ENCODE measurements around the gene STIM1. TPM values are rescaled to one million over a fixed set of nuclear protein-coding genes. Genes with fewer than 3 reads are reported as not detected.

STIM1 gene
- total RNA-seq, 1 experiment from 2014 or later = 18.0 TPM

- no peak for TF ChIP-seq ZBTB43 (CRISPR knock-in tag; IDR thresholded peaks at IDR 0.05)
- TF ChIP-seq, protein P1, sequence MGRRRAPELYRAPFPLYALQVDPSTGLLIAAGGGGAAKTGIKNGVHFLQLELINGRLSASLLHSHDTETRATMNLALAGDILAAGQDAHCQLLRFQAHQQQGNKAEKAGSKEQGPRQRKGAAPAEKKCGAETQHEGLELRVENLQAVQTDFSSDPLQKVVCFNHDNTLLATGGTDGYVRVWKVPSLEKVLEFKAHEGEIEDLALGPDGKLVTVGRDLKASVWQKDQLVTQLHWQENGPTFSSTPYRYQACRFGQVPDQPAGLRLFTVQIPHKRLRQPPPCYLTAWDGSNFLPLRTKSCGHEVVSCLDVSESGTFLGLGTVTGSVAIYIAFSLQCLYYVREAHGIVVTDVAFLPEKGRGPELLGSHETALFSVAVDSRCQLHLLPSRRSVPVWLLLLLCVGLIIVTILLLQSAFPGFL (CRISPR knock-in tag; IDR thresholded peaks at IDR 0.05; ENCODE audit: borderline replicate concordance) = no peak
- TF ChIP-seq EMX1 (CRISPR knock-in tag; IDR thresholded peaks at IDR 0.05) = no peak
- no peak for TF ChIP-seq JAZF1 (CRISPR knock-in tag; IDR thresholded peaks at IDR 0.05)
- TF ChIP-seq, protein P2, sequence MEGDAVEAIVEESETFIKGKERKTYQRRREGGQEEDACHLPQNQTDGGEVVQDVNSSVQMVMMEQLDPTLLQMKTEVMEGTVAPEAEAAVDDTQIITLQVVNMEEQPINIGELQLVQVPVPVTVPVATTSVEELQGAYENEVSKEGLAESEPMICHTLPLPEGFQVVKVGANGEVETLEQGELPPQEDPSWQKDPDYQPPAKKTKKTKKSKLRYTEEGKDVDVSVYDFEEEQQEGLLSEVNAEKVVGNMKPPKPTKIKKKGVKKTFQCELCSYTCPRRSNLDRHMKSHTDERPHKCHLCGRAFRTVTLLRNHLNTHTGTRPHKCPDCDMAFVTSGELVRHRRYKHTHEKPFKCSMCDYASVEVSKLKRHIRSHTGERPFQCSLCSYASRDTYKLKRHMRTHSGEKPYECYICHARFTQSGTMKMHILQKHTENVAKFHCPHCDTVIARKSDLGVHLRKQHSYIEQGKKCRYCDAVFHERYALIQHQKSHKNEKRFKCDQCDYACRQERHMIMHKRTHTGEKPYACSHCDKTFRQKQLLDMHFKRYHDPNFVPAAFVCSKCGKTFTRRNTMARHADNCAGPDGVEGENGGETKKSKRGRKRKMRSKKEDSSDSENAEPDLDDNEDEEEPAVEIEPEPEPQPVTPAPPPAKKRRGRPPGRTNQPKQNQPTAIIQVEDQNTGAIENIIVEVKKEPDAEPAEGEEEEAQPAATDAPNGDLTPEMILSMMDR (IDR thresholded peaks at IDR 0.05) = no peak
- TF ChIP-seq, protein P3, sequence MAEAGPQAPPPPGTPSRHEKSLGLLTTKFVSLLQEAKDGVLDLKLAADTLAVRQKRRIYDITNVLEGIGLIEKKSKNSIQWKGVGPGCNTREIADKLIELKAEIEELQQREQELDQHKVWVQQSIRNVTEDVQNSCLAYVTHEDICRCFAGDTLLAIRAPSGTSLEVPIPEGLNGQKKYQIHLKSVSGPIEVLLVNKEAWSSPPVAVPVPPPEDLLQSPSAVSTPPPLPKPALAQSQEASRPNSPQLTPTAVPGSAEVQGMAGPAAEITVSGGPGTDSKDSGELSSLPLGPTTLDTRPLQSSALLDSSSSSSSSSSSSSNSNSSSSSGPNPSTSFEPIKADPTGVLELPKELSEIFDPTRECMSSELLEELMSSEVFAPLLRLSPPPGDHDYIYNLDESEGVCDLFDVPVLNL (CRISPR knock-in tag; IDR thresholded peaks at IDR 0.05; ENCODE audit: borderline replicate concordance, low read depth) = no peak
- TF ChIP-seq FOXK1 (CRISPR knock-in tag; IDR thresholded peaks at IDR 0.05) = no peak
- no peak for TF ChIP-seq NFYB (CRISPR knock-in tag; conservative IDR thresholded peaks at IDR 0.05; ENCODE audit: low read depth)
- TF ChIP-seq ARID4B (CRISPR knock-in tag; IDR thresholded peaks at IDR 0.05; ENCODE audit: borderline replicate concordance) = no peak
- TF ChIP-seq, protein P4, sequence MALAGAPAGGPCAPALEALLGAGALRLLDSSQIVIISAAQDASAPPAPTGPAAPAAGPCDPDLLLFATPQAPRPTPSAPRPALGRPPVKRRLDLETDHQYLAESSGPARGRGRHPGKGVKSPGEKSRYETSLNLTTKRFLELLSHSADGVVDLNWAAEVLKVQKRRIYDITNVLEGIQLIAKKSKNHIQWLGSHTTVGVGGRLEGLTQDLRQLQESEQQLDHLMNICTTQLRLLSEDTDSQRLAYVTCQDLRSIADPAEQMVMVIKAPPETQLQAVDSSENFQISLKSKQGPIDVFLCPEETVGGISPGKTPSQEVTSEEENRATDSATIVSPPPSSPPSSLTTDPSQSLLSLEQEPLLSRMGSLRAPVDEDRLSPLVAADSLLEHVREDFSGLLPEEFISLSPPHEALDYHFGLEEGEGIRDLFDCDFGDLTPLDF (CRISPR knock-in tag; IDR thresholded peaks at IDR 0.05) = no peak
- TF ChIP-seq, protein P5, sequence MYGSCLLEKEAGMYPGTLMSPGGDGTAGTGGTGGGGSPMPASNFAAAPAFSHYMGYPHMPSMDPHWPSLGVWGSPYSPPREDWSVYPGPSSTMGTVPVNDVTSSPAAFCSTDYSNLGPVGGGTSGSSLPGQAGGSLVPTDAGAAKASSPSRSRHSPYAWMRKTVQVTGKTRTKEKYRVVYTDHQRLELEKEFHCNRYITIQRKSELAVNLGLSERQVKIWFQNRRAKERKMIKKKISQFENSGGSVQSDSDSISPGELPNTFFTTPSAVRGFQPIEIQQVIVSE (CRISPR knock-in tag; IDR thresholded peaks at IDR 0.05; ENCODE audit: borderline replicate concordance) = no peak
- TF ChIP-seq GTF2I (CRISPR knock-in tag; conservative IDR thresholded peaks at IDR 0.05) = no peak
- TF ChIP-seq SMAD3 (CRISPR knock-in tag; IDR thresholded peaks at IDR 0.05; ENCODE audit: borderline replicate concordance) = no peak
Measured at GRCh38 chr11:3932698-3933097, 77.2 kb downstream of the STIM1 start (continued).

GRCh38 chr11:3933165-3933628 is 77.7 kb downstream of the STIM1 start:
- CTCF ChIA-PET = no interaction called here
- TF ChIP-seq, protein P6, sequence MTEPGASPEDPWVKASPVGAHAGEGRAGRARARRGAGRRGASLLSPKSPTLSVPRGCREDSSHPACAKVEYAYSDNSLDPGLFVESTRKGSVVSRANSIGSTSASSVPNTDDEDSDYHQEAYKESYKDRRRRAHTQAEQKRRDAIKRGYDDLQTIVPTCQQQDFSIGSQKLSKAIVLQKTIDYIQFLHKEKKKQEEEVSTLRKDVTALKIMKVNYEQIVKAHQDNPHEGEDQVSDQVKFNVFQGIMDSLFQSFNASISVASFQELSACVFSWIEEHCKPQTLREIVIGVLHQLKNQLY (CRISPR knock-in tag; IDR thresholded peaks at IDR 0.05) = no peak
- no peak for TF ChIP-seq ETV6 (CRISPR knock-in tag; IDR thresholded peaks at IDR 0.05)
- no peak for TF ChIP-seq GABPB1 (CRISPR knock-in tag; IDR thresholded peaks at IDR 0.05)
- no peak for TF ChIP-seq IRF2 (CRISPR knock-in tag; IDR thresholded peaks at IDR 0.05; ENCODE audit: borderline replicate concordance, low read depth)
- TF ChIP-seq ZSCAN18 (CRISPR knock-in tag; IDR thresholded peaks at IDR 0.05) = no peak
- no peak for TF ChIP-seq MAX (CRISPR knock-in tag; IDR thresholded peaks at IDR 0.05)
- no peak for TF ChIP-seq ERG (CRISPR knock-in tag; IDR thresholded peaks at IDR 0.05)
- Mint-ChIP-seq H3K27me3 (ENCODE audit: low read depth) (no peaks in the 10 kb centered on the region), H3K4me1 (peaks cover 6% of the 10 kb centered on the region), H3K9me3 (no peaks in the 10 kb centered on the region), H3K27ac (no peak overlapping the region), H3K36me3 (no peaks in the 10 kb centered on the region), H3K4me3 (no peak overlapping the region)
- no peak for DNase-seq (ENCODE audit: low spot score)
- ATAC-seq = no peak
- POLR2A ChIA-PET = no interaction called here

Data from WTC11 (cell line).